Body of pancreas (tissue), 4 donors: Measurements from ENCODE around the gene DPH2.

Source experiments
- CTCF ChIP-seq, 7 experiments: fragments of 450-650 bp in 4 of 7; fragments of 200-600 bp in 3 of 7; sonication (generic) in 3 of 7; IDR thresholded peaks; one replicate each; pipeline ENCODE4 v1.5.1; 2016 to 2019; ENCODE audit warnings: antibody characterized with exemption in 7 of 7
- POLR2A ChIP-seq, 3 donors: fragments of 450-650 bp; IDR thresholded peaks; one replicate each; pipeline ENCODE4 v1.6.1; 2016; ENCODE audit warnings: antibody characterized with exemption in 3 of 3, mild to moderate bottlenecking in 2 of 3

GRCh38 chr1:43957407-43958040 lies 12.3 kb upstream of the DPH2 start:
- TF ChIP-seq CTCF (IDR thresholded peaks at IDR 0.05) (no peak), POLR2A (IDR thresholded peaks at IDR 0.05) (no peak)
